Measurements from ENCODE around the gene NOC2L. TPM values are rescaled to one million over a fixed set of nuclear protein-coding genes. Genes with fewer than 3 reads are reported as not detected.
"Not testable (repeated sequence)": the region's sequence is repeated elsewhere in the genome, so short reads cannot be mapped to it uniquely, and the experiment has no call there.

Gene NOC2L
- total RNA-seq, 1 donor from 2014 or later: 95.5 TPM

DNA sequence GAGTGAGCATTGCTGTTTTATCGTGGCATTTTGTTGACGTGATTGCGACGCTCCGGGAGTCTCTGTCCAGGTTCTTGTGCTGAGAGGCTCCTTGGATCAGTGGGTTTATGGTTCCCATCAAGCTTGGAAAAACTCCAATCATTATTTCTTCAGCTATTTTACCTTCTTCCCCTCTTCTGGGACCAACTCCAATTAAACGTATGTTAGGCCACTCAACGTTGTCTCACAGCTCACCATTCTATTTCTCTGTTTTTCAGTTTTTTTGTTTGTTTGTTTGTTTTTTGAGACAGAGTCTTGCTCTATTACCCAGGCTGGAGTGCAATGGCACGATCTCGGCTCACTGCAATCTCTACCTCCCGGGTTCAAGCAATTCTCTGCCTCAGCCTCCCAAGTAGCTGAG is 32.8 kb upstream of the NOC2L start:
- H3K27ac Mint-ChIP-seq: no peak overlapping the region
- no peak overlapping the region for H3K4me3 Mint-ChIP-seq
- ATAC-seq (ENCODE audit: low read depth): no peak
- no peak for DNase-seq
- no peaks in the 10 kb centered on the region for H3K36me3 Mint-ChIP-seq (ENCODE audit: low read depth)
- peaks cover 28% of the 10 kb centered on the region for H3K27me3 Mint-ChIP-seq
- peaks cover 2% of the 10 kb centered on the region for H3K9me3 Mint-ChIP-seq
- POLR2A ChIA-PET: no interaction called here
- CTCF ChIA-PET: interaction anchor here (0.9 to 1.5 kb wide), 2 partner anchors 7 to 11 kb away, joined by 3 to 4 read pairs; no protein-coding TSS in a partner anchor
- H3K4me1 Mint-ChIP-seq: peaks cover 6% of the 10 kb centered on the region
- intact Hi-C loops (cut with micrococcal nuclease): no loop called here
- TF ChIP-seq, protein P1, sequence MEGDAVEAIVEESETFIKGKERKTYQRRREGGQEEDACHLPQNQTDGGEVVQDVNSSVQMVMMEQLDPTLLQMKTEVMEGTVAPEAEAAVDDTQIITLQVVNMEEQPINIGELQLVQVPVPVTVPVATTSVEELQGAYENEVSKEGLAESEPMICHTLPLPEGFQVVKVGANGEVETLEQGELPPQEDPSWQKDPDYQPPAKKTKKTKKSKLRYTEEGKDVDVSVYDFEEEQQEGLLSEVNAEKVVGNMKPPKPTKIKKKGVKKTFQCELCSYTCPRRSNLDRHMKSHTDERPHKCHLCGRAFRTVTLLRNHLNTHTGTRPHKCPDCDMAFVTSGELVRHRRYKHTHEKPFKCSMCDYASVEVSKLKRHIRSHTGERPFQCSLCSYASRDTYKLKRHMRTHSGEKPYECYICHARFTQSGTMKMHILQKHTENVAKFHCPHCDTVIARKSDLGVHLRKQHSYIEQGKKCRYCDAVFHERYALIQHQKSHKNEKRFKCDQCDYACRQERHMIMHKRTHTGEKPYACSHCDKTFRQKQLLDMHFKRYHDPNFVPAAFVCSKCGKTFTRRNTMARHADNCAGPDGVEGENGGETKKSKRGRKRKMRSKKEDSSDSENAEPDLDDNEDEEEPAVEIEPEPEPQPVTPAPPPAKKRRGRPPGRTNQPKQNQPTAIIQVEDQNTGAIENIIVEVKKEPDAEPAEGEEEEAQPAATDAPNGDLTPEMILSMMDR (IDR thresholded peaks at IDR 0.05): no peak

DNA sequence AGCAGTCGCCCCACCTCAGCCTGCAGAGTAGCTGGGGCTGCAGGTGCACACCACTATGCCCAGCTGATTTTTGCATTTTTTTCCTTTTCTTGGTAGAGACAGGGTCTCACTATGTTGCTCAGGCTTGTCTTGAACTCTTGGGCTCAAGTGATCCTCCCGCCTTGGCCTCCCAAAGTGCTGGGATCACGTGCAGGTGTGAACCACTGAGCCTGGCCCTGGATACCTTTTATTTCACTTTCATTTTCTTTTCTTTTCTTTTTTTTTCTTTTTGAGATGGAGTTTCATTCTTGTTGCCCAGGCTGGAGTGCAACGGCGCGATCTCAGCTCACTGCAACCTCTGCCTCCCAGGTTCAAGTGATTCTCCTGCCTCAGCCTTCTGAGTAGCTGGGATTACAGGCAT is 32.2 kb upstream of the NOC2L start:
- H3K4me1 Mint-ChIP-seq; H3K4me3 Mint-ChIP-seq; H3K36me3 Mint-ChIP-seq (ENCODE audit: low read depth); H3K9me3 Mint-ChIP-seq; CTCF ChIA-PET; intact Hi-C loops (cut with micrococcal nuclease); DNase-seq; H3K27ac Mint-ChIP-seq; POLR2A ChIA-PET; ATAC-seq (ENCODE audit: low read depth): not testable (repeated sequence)
- peaks cover 30% of the 10 kb centered on the region for H3K27me3 Mint-ChIP-seq

DNA sequence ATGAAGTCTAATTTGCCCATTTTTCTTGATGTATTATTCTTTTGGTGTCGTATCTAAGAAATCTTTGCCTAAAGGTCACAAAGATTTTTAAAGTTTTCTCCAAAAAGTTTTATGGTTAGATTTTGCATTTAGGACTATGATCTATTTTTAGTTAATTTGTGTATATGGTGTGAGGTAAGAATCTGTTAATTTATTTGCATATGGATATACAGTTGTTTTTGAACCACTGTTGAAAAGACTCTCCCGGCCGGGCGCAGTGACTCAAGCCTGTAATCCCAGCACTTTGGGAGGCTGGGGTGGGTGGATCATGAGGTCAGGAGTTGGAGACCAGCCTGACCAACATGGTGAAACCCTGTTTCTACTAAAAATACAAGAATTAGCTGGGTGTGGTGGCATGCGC is 29.0 kb upstream of the NOC2L start:
- DNase-seq; intact Hi-C loops (cut with micrococcal nuclease); ATAC-seq (ENCODE audit: low read depth); H3K4me1 Mint-ChIP-seq; H3K36me3 Mint-ChIP-seq (ENCODE audit: low read depth); H3K4me3 Mint-ChIP-seq; H3K27ac Mint-ChIP-seq; POLR2A ChIA-PET; H3K9me3 Mint-ChIP-seq: not testable (repeated sequence)
- H3K27me3 Mint-ChIP-seq: peaks cover 27% of the 10 kb centered on the region
- CTCF ChIA-PET: interaction anchor here (1.0 kb wide), 1 partner anchor 304 kb away, joined by 3 read pairs; no protein-coding TSS in a partner anchor

DNA sequence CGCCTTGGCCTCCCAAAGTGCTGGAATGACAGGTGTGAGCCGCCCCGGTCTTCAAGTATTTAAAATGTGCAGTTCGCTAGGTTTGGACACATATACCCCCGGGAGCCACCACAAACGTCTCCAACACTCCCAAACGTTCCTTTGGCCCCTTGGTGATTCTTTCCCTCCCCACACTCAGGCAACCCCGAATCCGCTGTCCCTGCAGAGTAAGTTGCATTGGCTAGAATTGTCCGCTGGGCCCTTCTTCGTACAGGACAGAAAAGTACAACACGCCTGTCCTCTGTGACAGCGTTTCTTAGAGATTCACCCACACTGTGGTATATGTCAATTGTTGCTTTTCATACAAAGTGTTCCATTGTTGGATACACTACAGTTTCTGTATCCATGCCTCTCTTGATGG is 26.1 kb upstream of the NOC2L start:
- no peak overlapping the region for H3K4me3 Mint-ChIP-seq
- POLR2A ChIA-PET: interaction anchor here (1.5 kb wide), 1 partner anchor 79 kb away, joined by 3 read pairs; no protein-coding TSS in a partner anchor
- no peak for ATAC-seq (ENCODE audit: low read depth)
- H3K4me1 Mint-ChIP-seq: no peaks in the 10 kb centered on the region
- CTCF ChIA-PET: interaction anchor here (0.9 to 2.7 kb wide), 11 partner anchors 8 to 389 kb away, joined by 3 to 23 read pairs (median 4); no protein-coding TSS in a partner anchor
- no peaks in the 10 kb centered on the region for H3K36me3 Mint-ChIP-seq (ENCODE audit: low read depth)
- DNase-seq: no peak
- H3K27ac Mint-ChIP-seq: no peak overlapping the region
- H3K27me3 Mint-ChIP-seq: peaks cover 27% of the 10 kb centered on the region
- TF ChIP-seq, protein P1 (IDR thresholded peaks at IDR 0.05): no peak
- intact Hi-C loops (cut with micrococcal nuclease): loop anchor here (2.0 kb wide), 1 partner anchor 456 kb away; no protein-coding TSS in a partner anchor
- no peaks in the 10 kb centered on the region for H3K9me3 Mint-ChIP-seq

DNA sequence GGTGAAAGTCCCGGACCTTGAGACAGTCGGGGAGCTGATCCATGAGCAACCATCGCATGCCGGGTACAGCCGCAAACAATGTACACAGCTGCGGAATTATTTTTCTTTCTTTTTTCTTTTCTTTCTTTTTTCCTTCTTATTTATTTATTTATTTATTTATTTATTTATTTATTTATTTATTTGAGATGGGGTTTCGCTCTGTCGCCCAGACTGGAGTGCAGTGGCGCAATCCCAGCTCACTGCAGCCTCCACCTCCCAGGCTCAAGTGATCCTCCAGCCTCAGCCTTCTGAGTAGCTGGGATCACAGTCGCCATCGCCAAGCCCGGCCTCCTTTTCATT is 25.4 kb upstream of the NOC2L start:
- ATAC-seq (ENCODE audit: low read depth) (no peak), DNase-seq (no peak)
- no peaks in the 10 kb centered on the region for H3K9me3 Mint-ChIP-seq
- H3K4me3 Mint-ChIP-seq: no peak overlapping the region
- intact Hi-C loops (cut with micrococcal nuclease): loop anchor here (1.0 to 2.0 kb wide), 4 partner anchors 17 to 456 kb away; no protein-coding TSS in a partner anchor
- H3K27me3 Mint-ChIP-seq: peaks cover 27% of the 10 kb centered on the region
- CTCF ChIA-PET: interaction anchor here (0.7 to 2.7 kb wide), 15 partner anchors 8 to 521 kb away, joined by 3 to 23 read pairs (median 3); partner anchors contain the start of gene ISG15
- no peaks in the 10 kb centered on the region for H3K36me3 Mint-ChIP-seq (ENCODE audit: low read depth)
- H3K4me1 Mint-ChIP-seq: no peaks in the 10 kb centered on the region
- TF ChIP-seq, protein P1 (IDR thresholded peaks at IDR 0.05): no peak
- no peak overlapping the region for H3K27ac Mint-ChIP-seq
- POLR2A ChIA-PET: interaction anchor here (0.7 to 1.7 kb wide), 5 partner anchors 77 to 307 kb away, joined by 3 to 7 read pairs (median 3); no protein-coding TSS in a partner anchor

DNA sequence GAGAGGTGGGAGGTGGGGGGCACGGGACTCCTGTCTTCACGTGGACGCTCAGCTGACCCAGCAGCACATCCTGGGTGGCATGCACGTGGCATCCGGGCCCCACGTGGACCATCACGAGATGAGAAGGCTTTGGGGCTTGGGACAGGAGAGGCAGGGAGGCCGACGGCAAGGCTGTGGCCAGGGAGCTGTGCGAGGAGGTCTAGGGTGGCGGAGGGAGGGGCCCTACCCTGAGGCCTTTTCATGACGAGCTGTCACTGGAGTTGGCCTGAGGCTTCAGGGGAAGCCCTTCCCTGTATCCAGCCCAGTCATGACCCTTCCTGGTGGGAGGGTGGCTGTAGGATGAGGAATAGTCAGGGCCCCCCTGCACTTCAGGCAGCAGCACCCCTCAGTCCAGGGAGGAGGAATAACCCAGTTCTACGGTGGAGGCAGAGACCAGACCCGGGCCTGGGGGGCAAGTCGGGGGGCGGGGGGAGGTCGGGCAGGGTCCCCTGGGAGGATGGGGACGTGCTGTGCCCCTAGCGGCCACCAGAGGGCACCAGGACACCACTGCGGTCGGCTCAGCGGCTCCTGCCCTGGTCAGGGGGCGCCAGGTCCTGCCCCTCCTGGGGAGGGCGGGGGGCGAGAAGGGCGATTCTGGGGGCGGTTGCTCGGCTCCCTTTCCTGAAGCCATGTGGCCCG is 24.9 kb upstream of the NOC2L start:
- TF ChIP-seq, protein P1 (IDR thresholded peaks at IDR 0.05): peak; percentile 39
- Mint-ChIP-seq H3K4me1 (no peaks in the 10 kb centered on the region), H3K4me3 (no peak overlapping the region), H3K27me3 (peaks cover 23% of the 10 kb centered on the region), H3K27ac (no peak overlapping the region), H3K36me3 (ENCODE audit: low read depth) (no peaks in the 10 kb centered on the region), H3K9me3 (no peaks in the 10 kb centered on the region)
- intact Hi-C loops (cut with micrococcal nuclease): loop anchor here (1.0 to 2.0 kb wide), 4 partner anchors 17 to 457 kb away; no protein-coding TSS in a partner anchor
- ChIA-PET POLR2A (interaction anchor here (0.7 to 1.7 kb wide), 5 partner anchors 78 to 308 kb away, joined by 3 to 7 read pairs (median 3); no protein-coding TSS in a partner anchor), CTCF (interaction anchor here (0.7 to 2.7 kb wide), 17 partner anchors 9 to 522 kb away, joined by 3 to 23 read pairs (median 4); partner anchors contain the start of genes ISG15 and PLEKHN1)
- peak; percentile 66 for DNase-seq
- ATAC-seq (ENCODE audit: low read depth): peak; percentile 95

Measured in activated B cell treated with CpG ODN at 0.5 μM for 24 hours (primary cell).